Measurements from ENCODE around the gene CDR2L. TPM values are rescaled to one million over a fixed set of nuclear protein-coding genes. Genes with fewer than 3 reads are reported as not detected.

The CDR2L gene
- polyA plus RNA-seq, 1 of the 3 experiments (the other 2 are of a cell fraction) = 21.2 TPM

DNA sequence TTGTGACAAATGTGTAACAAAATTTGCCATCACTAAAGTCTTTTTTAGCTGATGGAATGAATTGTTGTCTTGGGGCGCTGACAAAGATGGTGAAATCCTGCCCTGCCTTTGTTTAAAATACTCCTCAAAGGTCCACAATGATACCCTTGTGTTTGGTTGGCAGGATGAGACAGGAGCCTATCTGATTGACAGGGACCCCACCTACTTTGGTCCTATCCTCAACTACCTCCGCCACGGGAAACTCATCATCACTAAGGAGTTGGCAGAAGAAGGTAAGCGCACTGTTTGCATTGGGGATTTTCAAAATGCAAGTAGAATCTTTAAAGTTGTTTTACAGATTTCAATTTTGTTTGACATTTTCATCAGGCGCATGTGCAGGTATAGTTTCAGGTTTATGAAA is 61.6 kb downstream of the CDR2L start:
- POLR2A ChIA-PET = no interaction called here
- Histone ChIP-seq H3K4me2 (peak overlapping the region; percentile 99), H3K9me2 (no peaks in the 10 kb centered on the region), H3K4me1 (ENCODE audit: control insufficient read depth in 1 of 2, insufficient read depth in 2 of 2, low read depth in 1 of 2, low read length in 1 of 2) (peaks cover 7 to 15% of the 10 kb centered on the region in 2 experiments; a peak in 2 of 4 replicates), H3K79me2 (ENCODE audit: insufficient read depth) (peaks cover 72% of the 10 kb centered on the region), H3K9ac (no peak overlapping the region; the same call in 1 of the 2 replicates), H2AFZ (ENCODE audit: low read depth) (no peak overlapping the region), H4K20me1 (ENCODE audit: insufficient read depth) (no peaks in the 10 kb centered on the region), H3K36me3 (replicated peaks in 1 of 2; ENCODE audit: control insufficient read depth in 1 of 2, insufficient read depth in 2 of 2, low read length in 1 of 2) (peaks cover 30 to 45% of the 10 kb centered on the region in 2 experiments), H3K9me3 (no peaks in the 10 kb centered on the region), H3K4me3 (ENCODE audit: low read depth in 2 of 2, low read length in 1 of 2) (no peak overlapping the region; a peak in 1 of 4 replicates), H3K27ac (ENCODE audit: low read depth in 2 of 2, low read length in 1 of 2) (no peak overlapping the region), H3F3A (replicated peaks; ENCODE audit: insufficient read depth) (peaks cover 14% of the 10 kb centered on the region), H3K27me3 (ENCODE audit: insufficient read depth) (no peaks in the 10 kb centered on the region)
- CTCF ChIA-PET = interaction anchor here (0.6 to 3.1 kb wide), 10 partner anchors 11 to 153 kb away, joined by 3 to 19 read pairs (median 4); partner anchors contain the start of genes OTOP2 and SLC16A5
- no peak for DNase-seq
- TF ChIP-seq, protein P1, sequence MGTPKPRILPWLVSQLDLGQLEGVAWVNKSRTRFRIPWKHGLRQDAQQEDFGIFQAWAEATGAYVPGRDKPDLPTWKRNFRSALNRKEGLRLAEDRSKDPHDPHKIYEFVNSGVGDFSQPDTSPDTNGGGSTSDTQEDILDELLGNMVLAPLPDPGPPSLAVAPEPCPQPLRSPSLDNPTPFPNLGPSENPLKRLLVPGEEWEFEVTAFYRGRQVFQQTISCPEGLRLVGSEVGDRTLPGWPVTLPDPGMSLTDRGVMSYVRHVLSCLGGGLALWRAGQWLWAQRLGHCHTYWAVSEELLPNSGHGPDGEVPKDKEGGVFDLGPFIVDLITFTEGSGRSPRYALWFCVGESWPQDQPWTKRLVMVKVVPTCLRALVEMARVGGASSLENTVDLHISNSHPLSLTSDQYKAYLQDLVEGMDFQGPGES (IDR thresholded peaks at IDR 0.05; ENCODE audit: low read depth, low read length) = no peak
- TF ChIP-seq SIN3A (IDR thresholded peaks at IDR 0.05; ENCODE audit: borderline replicate concordance, low read depth, low read length) (no peak), MXI1 (IDR thresholded peaks at IDR 0.05; ENCODE audit: low read depth, low read length) (no peak), TAF1 (IDR thresholded peaks at IDR 0.05; ENCODE audit: borderline replicate concordance, low read depth, low read length) (no peak), JUND (IDR thresholded peaks at IDR 0.05) (no peak), GATA2 (CRISPR knock-in tag; IDR thresholded peaks at IDR 0.05) (no peak), YY1 (IDR thresholded peaks at IDR 0.05; ENCODE audit: low read depth) (no peak), EP300 (IDR thresholded peaks at IDR 0.05; ENCODE audit: borderline replicate concordance in 1 of 2, low read depth in 1 of 2, low read length in 1 of 2) (no peak), CHD2 (IDR thresholded peaks at IDR 0.05; ENCODE audit: low read length, partially characterized antibody) (no peak), RXRA (IDR thresholded peaks at IDR 0.05; ENCODE audit: borderline replicate concordance, low read depth) (no peak)
- TF ChIP-seq, protein P2, sequence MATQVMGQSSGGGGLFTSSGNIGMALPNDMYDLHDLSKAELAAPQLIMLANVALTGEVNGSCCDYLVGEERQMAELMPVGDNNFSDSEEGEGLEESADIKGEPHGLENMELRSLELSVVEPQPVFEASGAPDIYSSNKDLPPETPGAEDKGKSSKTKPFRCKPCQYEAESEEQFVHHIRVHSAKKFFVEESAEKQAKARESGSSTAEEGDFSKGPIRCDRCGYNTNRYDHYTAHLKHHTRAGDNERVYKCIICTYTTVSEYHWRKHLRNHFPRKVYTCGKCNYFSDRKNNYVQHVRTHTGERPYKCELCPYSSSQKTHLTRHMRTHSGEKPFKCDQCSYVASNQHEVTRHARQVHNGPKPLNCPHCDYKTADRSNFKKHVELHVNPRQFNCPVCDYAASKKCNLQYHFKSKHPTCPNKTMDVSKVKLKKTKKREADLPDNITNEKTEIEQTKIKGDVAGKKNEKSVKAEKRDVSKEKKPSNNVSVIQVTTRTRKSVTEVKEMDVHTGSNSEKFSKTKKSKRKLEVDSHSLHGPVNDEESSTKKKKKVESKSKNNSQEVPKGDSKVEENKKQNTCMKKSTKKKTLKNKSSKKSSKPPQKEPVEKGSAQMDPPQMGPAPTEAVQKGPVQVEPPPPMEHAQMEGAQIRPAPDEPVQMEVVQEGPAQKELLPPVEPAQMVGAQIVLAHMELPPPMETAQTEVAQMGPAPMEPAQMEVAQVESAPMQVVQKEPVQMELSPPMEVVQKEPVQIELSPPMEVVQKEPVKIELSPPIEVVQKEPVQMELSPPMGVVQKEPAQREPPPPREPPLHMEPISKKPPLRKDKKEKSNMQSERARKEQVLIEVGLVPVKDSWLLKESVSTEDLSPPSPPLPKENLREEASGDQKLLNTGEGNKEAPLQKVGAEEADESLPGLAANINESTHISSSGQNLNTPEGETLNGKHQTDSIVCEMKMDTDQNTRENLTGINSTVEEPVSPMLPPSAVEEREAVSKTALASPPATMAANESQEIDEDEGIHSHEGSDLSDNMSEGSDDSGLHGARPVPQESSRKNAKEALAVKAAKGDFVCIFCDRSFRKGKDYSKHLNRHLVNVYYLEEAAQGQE (IDR thresholded peaks at IDR 0.05; ENCODE audit: low read depth, low read length) = no peak
- TF ChIP-seq, protein P3, sequence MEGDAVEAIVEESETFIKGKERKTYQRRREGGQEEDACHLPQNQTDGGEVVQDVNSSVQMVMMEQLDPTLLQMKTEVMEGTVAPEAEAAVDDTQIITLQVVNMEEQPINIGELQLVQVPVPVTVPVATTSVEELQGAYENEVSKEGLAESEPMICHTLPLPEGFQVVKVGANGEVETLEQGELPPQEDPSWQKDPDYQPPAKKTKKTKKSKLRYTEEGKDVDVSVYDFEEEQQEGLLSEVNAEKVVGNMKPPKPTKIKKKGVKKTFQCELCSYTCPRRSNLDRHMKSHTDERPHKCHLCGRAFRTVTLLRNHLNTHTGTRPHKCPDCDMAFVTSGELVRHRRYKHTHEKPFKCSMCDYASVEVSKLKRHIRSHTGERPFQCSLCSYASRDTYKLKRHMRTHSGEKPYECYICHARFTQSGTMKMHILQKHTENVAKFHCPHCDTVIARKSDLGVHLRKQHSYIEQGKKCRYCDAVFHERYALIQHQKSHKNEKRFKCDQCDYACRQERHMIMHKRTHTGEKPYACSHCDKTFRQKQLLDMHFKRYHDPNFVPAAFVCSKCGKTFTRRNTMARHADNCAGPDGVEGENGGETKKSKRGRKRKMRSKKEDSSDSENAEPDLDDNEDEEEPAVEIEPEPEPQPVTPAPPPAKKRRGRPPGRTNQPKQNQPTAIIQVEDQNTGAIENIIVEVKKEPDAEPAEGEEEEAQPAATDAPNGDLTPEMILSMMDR (IDR thresholded peaks at IDR 0.05) = no peak
- TF ChIP-seq, protein P4, sequence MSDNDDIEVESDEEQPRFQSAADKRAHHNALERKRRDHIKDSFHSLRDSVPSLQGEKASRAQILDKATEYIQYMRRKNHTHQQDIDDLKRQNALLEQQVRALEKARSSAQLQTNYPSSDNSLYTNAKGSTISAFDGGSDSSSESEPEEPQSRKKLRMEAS (IDR thresholded peaks at IDR 0.05; ENCODE audit: low read depth) = no peak
- TF ChIP-seq, protein P5, sequence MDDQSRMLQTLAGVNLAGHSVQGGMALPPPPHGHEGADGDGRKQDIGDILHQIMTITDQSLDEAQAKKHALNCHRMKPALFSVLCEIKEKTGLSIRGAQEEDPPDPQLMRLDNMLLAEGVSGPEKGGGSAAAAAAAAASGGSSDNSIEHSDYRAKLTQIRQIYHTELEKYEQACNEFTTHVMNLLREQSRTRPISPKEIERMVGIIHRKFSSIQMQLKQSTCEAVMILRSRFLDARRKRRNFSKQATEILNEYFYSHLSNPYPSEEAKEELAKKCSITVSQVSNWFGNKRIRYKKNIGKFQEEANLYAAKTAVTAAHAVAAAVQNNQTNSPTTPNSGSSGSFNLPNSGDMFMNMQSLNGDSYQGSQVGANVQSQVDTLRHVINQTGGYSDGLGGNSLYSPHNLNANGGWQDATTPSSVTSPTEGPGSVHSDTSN (IDR thresholded peaks at IDR 0.05) = no peak
- 92% methylated on average over 5 of the region's 5 CpGs for WGBS (ENCODE audit: low lambda C conversion rate)
